Measurements from ENCODE around the gene NXPE3. TPM values are rescaled to one million over a fixed set of nuclear protein-coding genes. Genes with fewer than 3 reads are reported as not detected.
"Not testable (repeated sequence)": the region's sequence is repeated elsewhere in the genome, so short reads cannot be mapped to it uniquely, and the experiment has no call there.

NXPE3 gene
- 21.1 TPM for total RNA-seq

- peak; percentile 93 for DNase-seq
These were observed at the start of gene NXPE3 for GRCh38 chr3:101779047-101779821. Gene NXPE3, plus strand, starts transcription at chr3:101779211. Its CDS starts 6,386 bp downstream, at chr3:101785597.

- no peak for DNase-seq
These were observed 49.4 kb upstream of the NXPE3 start for GRCh38 chr3:101729586-101729985.

GRCh38 chr3:101730839-101731238 lies 48.2 kb upstream of the NXPE3 start:
- DNase-seq, result no peak

- no peak for DNase-seq
These were observed 46.8 kb upstream of the NXPE3 start for GRCh38 chr3:101732240-101732641.

- DNase-seq, result no peak
These were observed 43.2 kb upstream of the NXPE3 start for GRCh38 chr3:101735833-101736232.

- DNase-seq, result not testable (repeated sequence)
These were observed 37.1 kb upstream of the NXPE3 start for GRCh38 chr3:101741914-101742313.

- DNase-seq, result no peak
These were observed 34.2 kb upstream of the NXPE3 start for GRCh38 chr3:101744811-101745210.

GRCh38 chr3:101745934-101746333 lies 33.1 kb upstream of the NXPE3 start:
- not testable (repeated sequence) for DNase-seq

GRCh38 chr3:101753386-101754113 lies 25.5 kb upstream of the NXPE3 start:
- not testable (repeated sequence) for DNase-seq

GRCh38 chr3:101758224-101758623 lies 20.8 kb upstream of the NXPE3 start:
- no peak for DNase-seq

GRCh38 chr3:101762041-101762646 lies 16.9 kb upstream of the NXPE3 start:
- DNase-seq, result no peak

- not testable (repeated sequence) for DNase-seq
These were observed 1.2 kb upstream of the NXPE3 start for GRCh38 chr3:101777745-101778281.

- DNase-seq, result no peak
These were observed 495 bp upstream of the NXPE3 start for GRCh38 chr3:101778385-101779046.

GRCh38 chr3:101779822-101780381 lies 891 bp downstream of the NXPE3 start:
- DNase-seq, result no peak

GRCh38 chr3:101780661-101781060 lies 1.6 kb downstream of the NXPE3 start:
- no peak for DNase-seq

- no peak for DNase-seq
These were observed 2.2 kb downstream of the NXPE3 start for GRCh38 chr3:101781166-101781565.

GRCh38 chr3:101784855-101785613 lies 6.0 kb downstream of the NXPE3 start:
- DNase-seq, result no peak

GRCh38 chr3:101791778-101792177 lies 12.8 kb downstream of the NXPE3 start:
- no peak for DNase-seq

- DNase-seq, result no peak
These were observed 17.2 kb downstream of the NXPE3 start for GRCh38 chr3:101796077-101796680.

- DNase-seq, result no peak
These were observed 22.2 kb downstream of the NXPE3 start for GRCh38 chr3:101801174-101801573.

- DNase-seq, result no peak
These were observed 23.2 kb downstream of the NXPE3 start for GRCh38 chr3:101802179-101802578.
